ENCODE results near the gene ATP8A2. TPM values are rescaled to one million over a fixed set of nuclear protein-coding genes. Genes with fewer than 3 reads are reported as not detected.
A peak's percentile ranks its signal among the peaks of the same experiment; 100 is the strongest.

ATP8A2 gene
- total and polyA plus RNA-seq, 5 donors: 0.09 to 0.65 (median 0.22) TPM

- DNase-seq: no peak
- WGBS: 61% methylated on average over 3 of the region's 3 CpGs
- Histone ChIP-seq H3K27ac (ENCODE audit: low read length) (no peak overlapping the region), H3K9me3 (ENCODE audit: control insufficient read depth, low read length) (no peaks in the 10 kb centered on the region), H3K4me3 (ENCODE audit: low read length) (no peak overlapping the region), H3K27me3 (ENCODE audit: control insufficient read depth, insufficient read depth) (peaks cover 3% of the 10 kb centered on the region), H3K4me1 (ENCODE audit: control insufficient read depth, insufficient read depth, low read length) (no peaks in the 10 kb centered on the region)
- intact Hi-C loops (cut with DNase I): no loop called here
- no peak for ATAC-seq
Measured at GRCh38 chr13:25840261-25840660, 468.5 kb downstream of the ATP8A2 start.

GRCh38 chr13:25840931-25841330 is 469.2 kb downstream of the ATP8A2 start:
- Histone ChIP-seq H3K4me3 (ENCODE audit: low read length) (no peak overlapping the region), H3K9me3 (ENCODE audit: control insufficient read depth, low read length) (no peaks in the 10 kb centered on the region), H3K27me3 (ENCODE audit: control insufficient read depth, insufficient read depth) (peaks cover 3% of the 10 kb centered on the region), H3K4me1 (ENCODE audit: control insufficient read depth, insufficient read depth, low read length) (no peaks in the 10 kb centered on the region), H3K27ac (ENCODE audit: low read length) (no peak overlapping the region)
- intact Hi-C loops (cut with DNase I): no loop called here
- 80% methylated on average over 2 of the region's 2 CpGs for WGBS
- ATAC-seq (no peak), DNase-seq (no peak)

DNA sequence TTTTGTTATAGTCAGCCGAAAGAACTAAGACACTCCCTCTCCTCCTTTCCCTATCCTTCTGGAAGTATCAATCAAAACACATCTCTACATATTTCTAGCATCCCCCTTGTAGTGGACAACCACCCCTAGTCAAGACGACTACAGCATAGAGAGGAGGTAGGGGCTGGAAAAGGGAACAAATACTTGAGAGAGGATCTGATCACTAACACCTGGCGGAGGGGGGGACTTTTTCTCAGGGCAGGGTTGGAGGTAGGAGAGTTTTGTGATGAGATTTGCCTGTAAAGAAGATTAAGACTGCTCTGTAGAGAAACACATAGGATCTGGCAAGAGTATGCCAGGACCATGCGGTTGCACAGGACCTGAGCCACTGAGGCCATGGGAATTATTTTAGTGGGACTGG is 471.9 kb downstream of the ATP8A2 start:
- DNase-seq (no peak), ATAC-seq (no peak)
- Histone ChIP-seq H3K27me3 (ENCODE audit: control insufficient read depth, insufficient read depth) (peaks cover 3% of the 10 kb centered on the region), H3K4me3 (ENCODE audit: low read length) (no peak overlapping the region), H3K4me1 (ENCODE audit: control insufficient read depth, insufficient read depth, low read length) (no peaks in the 10 kb centered on the region), H3K27ac (ENCODE audit: low read length) (no peak overlapping the region), H3K9me3 (ENCODE audit: control insufficient read depth, low read length) (no peaks in the 10 kb centered on the region)
- intact Hi-C loops (cut with DNase I): no loop called here
- WGBS: 83% methylated on average over 4 of the region's 4 CpGs

DNA sequence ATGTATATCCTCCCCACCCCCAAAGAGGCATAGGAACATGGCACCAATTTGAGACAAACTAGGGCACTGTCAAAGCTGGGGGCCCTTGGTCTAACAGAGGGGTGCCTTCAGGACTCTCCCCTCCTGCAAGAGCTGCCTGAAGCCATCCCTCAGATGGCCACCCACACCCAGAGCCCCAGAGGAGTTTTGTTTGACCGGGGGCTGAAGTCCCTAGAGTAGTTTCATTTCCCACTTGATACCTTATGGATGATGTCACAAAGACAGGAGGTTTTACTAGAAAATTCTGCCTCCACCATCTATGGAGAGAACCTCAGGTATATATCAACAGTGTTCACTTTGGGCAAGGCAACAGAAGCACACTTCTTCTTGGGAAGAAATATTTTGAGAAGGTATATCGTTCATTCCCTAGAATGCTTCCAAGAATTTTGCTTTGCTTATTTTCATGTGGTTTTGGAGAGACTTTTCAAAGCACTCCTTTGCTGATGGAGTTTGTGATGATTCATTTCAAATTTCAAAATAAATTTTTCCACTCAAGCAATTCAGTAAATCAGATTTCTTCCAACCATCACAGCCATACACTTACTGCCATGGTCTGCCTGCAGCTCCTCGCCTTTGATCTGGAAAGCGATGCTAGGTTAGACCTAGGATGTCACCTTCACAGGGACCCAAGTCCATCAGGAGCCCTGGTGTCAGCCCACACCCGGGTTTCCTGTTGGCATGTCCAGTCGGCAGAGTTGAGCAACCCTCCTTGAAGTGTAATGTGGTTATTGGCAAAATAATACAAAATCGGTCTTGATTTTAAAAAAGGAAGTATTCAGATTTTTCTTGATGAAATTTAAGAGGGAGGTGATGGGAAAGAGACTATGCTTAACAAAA is 473.0 kb downstream of the ATP8A2 start:
- Histone ChIP-seq H3K4me1 (ENCODE audit: control insufficient read depth, insufficient read depth, low read length) (no peaks in the 10 kb centered on the region), H3K27me3 (ENCODE audit: control insufficient read depth, insufficient read depth) (peaks cover 3% of the 10 kb centered on the region), H3K27ac (ENCODE audit: low read length) (no peak overlapping the region), H3K9me3 (ENCODE audit: control insufficient read depth, low read length) (no peaks in the 10 kb centered on the region), H3K4me3 (ENCODE audit: low read length) (no peak overlapping the region)
- intact Hi-C loops (cut with DNase I): no loop called here
- 83% methylated on average over 7 of the region's 7 CpGs for WGBS
- no peak for ATAC-seq
- DNase-seq: no peak

- WGBS: 89% methylated on average over 4 of the region's 4 CpGs
- no peaks in the 10 kb centered on the region for H3K9me3 ChIP-seq (ENCODE audit: control insufficient read depth, low read length)
- no peak overlapping the region for H3K27ac ChIP-seq (ENCODE audit: low read length)
- ATAC-seq (no peak), DNase-seq (no peak)
- H3K4me1 ChIP-seq (ENCODE audit: control insufficient read depth, insufficient read depth, low read length): no peaks in the 10 kb centered on the region
- H3K27me3 ChIP-seq (ENCODE audit: control insufficient read depth, insufficient read depth): peaks cover 3% of the 10 kb centered on the region
- no peak overlapping the region for H3K4me3 ChIP-seq (ENCODE audit: low read length)
- intact Hi-C loops (cut with DNase I): no loop called here
Measured at GRCh38 chr13:25846222-25846984, 474.6 kb downstream of the ATP8A2 start.

- DNase-seq (no peak), ATAC-seq (no peak)
- intact Hi-C loops (cut with DNase I): no loop called here
- no peaks in the 10 kb centered on the region for H3K4me1 ChIP-seq (ENCODE audit: control insufficient read depth, insufficient read depth, low read length)
- H3K27me3 ChIP-seq (ENCODE audit: control insufficient read depth, insufficient read depth): no peaks in the 10 kb centered on the region
- WGBS: 73% methylated on average over 5 of the region's 5 CpGs
- H3K27ac ChIP-seq (ENCODE audit: low read length): no peak overlapping the region
- H3K4me3 ChIP-seq (ENCODE audit: low read length): no peak overlapping the region
- no peaks in the 10 kb centered on the region for H3K9me3 ChIP-seq (ENCODE audit: control insufficient read depth, low read length)
Measured at GRCh38 chr13:25847145-25847544, 475.4 kb downstream of the ATP8A2 start.

- Histone ChIP-seq H3K4me1 (ENCODE audit: control insufficient read depth, insufficient read depth, low read length) (no peaks in the 10 kb centered on the region), H3K4me3 (ENCODE audit: low read length) (no peak overlapping the region), H3K27ac (ENCODE audit: low read length) (no peak overlapping the region), H3K9me3 (ENCODE audit: control insufficient read depth, low read length) (no peaks in the 10 kb centered on the region), H3K27me3 (ENCODE audit: control insufficient read depth, insufficient read depth) (no peaks in the 10 kb centered on the region)
- 78% methylated on average over 11 of the region's 11 CpGs for WGBS
- ATAC-seq (no peak), DNase-seq (peak in 1 of 3 donors; percentile 20)
- intact Hi-C loops (cut with DNase I): no loop called here
Measured at GRCh38 chr13:25847635-25848626, 476.2 kb downstream of the ATP8A2 start.

GRCh38 chr13:25848812-25849745 is 477.3 kb downstream of the ATP8A2 start:
- Histone ChIP-seq H3K4me1 (ENCODE audit: control insufficient read depth, insufficient read depth, low read length) (no peaks in the 10 kb centered on the region), H3K4me3 (ENCODE audit: low read length) (no peak overlapping the region), H3K27me3 (ENCODE audit: control insufficient read depth, insufficient read depth) (no peaks in the 10 kb centered on the region), H3K9me3 (ENCODE audit: control insufficient read depth, low read length) (no peaks in the 10 kb centered on the region), H3K27ac (ENCODE audit: low read length) (no peak overlapping the region)
- 79% methylated on average over 8 of the region's 8 CpGs for whole genome bisulfite sequencing
- intact Hi-C loops (cut with DNase I): no loop called here
- DNase-seq (no peak), ATAC-seq (no peak)

- no peak for ATAC-seq
- no peak overlapping the region for H3K4me3 ChIP-seq (ENCODE audit: low read length)
- intact Hi-C loops (cut with DNase I): no loop called here
Measured at GRCh38 chr13:25857830-25858229, 486.1 kb downstream of the ATP8A2 start.

GRCh38 chr13:25859528-25859927 is 487.8 kb downstream of the ATP8A2 start:
- intact Hi-C loops (cut with DNase I): no loop called here
- 66% methylated on average over 3 of the region's 3 CpGs for WGBS
- H3K4me3 ChIP-seq (ENCODE audit: low read length): no peak overlapping the region
- H3K4me1 ChIP-seq (ENCODE audit: control insufficient read depth, insufficient read depth, low read length): no peaks in the 10 kb centered on the region
- ATAC-seq (no peak), DNase-seq (no peak)
- no peaks in the 10 kb centered on the region for H3K27me3 ChIP-seq (ENCODE audit: control insufficient read depth, insufficient read depth)
- no peaks in the 10 kb centered on the region for H3K9me3 ChIP-seq (ENCODE audit: control insufficient read depth, low read length)
- H3K27ac ChIP-seq (ENCODE audit: low read length): no peak overlapping the region

More at GRCh38 chr13:25857830-25858229, 486.1 kb downstream of the ATP8A2 start:
- Histone ChIP-seq H3K27ac (ENCODE audit: low read length) (no peak overlapping the region), H3K27me3 (ENCODE audit: control insufficient read depth, insufficient read depth) (no peaks in the 10 kb centered on the region), H3K4me1 (ENCODE audit: control insufficient read depth, insufficient read depth, low read length) (no peaks in the 10 kb centered on the region), H3K9me3 (ENCODE audit: control insufficient read depth, low read length) (no peaks in the 10 kb centered on the region)
- WGBS: 93% methylated on average over 4 of the region's 4 CpGs
- DNase-seq: no peak
